ENCODE data around the gene WDR73.
"Not testable (repeated sequence)": the region's sequence is repeated elsewhere in the genome, so short reads cannot be mapped to it uniquely, and the experiment has no call there.

Gene WDR73

DNA sequence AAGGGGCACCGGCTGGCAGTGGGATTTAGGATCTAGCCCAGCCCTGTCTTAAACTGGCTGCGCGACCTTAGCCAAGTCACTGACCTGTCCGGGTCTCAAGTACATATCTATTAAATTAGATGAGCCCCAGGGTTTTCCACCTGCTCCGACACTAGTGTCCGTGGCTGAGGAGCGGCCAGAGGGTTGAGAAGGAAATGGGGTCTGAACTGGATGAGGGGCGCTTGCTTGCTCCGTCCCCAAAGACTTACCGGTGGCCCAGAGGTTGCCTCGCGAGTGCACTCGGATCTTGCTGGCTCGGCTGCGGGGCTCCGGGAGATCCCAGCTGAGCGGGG, 3.6 kb upstream of the WDR73 start:
- no peak for DNase-seq

- no peak for DNase-seq
These were observed 2.9 kb upstream of the WDR73 start for GRCh38 chr15:84656972-84657371.

GRCh38 chr15:84654689-84655453, 788 bp upstream of the WDR73 start:
- peak; percentile 71 to 76 for DNase-seq

DNA sequence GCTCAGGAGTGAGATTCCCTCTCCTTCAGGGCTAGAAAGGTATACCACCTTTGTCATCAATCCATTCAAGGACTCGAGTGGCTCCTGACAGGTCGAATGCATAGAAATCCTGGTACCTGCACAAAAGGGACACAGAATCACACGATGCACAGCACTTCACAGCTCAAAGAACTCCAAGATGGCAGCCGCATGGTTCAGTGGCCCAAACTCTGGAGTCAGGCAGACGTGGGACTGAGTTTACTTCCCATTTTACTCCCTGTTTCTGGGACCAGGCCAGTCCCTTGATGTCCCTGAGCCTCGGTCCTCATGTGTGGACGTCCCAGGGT, 536 bp downstream of the WDR73 start:
- DNase-seq: no peak

DNA sequence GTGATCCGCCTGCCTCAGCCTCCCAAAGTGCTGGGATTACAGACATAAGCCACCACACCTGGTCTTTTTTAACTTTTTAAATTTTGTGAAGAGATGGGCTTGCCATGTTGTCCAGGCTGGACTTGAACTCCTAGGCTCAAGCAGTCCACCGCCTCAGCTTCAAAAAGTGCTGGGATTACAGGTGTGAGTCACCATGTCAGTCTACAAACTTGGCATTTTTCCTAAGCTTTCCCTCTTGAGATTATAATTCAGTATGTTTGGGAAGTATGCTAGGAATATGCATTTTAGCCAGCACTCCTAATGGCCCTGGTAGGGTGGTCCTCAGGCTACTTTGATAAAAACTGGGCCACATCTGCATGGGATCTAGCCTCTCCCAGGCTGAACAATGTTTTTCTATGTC, 4.4 kb downstream of the WDR73 start:
- no peak for DNase-seq

DNA sequence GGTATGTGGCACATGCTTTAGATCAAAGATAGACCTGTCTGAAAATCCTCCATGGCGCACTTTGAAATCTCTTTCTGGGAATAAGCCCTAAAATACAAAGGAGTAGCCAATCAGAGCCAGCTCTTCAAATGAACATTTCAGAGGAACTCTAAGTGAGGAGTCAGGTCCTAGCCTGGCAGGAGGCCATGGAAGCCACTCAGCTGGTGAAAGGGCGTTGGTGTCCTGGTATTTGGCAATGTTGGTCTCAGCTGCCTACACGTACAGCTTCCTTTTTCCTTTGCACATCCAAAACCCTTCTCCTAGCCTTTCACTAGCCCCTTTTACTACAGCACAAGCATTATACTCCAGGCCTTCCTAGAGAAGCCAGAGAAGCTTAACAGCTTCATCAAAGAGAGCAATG, 5.5 kb downstream of the WDR73 start:
- DNase-seq: peak; percentile 93 to 95

GRCh38 chr15:84647726-84648125, 6.4 kb downstream of the WDR73 start:
- DNase-seq: peak in 1 of 2 donors; percentile 27

GRCh38 chr15:84645997-84646396, 8.1 kb downstream of the WDR73 start:
- DNase-seq: no peak

DNA sequence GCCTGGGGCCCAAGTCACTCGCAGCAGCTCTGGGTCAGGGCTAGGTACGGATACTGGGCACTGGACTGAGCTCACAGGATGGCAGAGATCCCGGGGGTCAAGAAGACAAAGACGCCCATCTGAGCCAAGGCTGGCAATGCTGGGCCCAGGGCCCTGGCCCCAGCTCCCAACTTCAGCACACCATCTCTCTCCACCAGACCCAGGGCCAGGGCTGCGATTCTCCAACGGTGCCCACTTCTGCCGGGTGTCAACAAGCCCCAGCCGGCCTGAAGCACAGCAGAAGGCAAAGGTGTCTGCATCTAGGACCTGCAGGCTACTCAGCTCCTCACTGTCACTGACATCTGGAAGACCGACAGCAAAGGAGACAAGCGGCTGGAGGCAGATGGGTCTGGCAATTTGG, 8.6 kb downstream of the WDR73 start:
- DNase-seq: no peak

GRCh38 chr15:84643838-84644237, 10.2 kb downstream of the WDR73 start:
- DNase-seq: no peak

- DNase-seq: not testable (repeated sequence)
These were observed 11.4 kb downstream of the WDR73 start for GRCh38 chr15:84642640-84643039.

- DNase-seq: not testable (repeated sequence)
These were observed 12.2 kb downstream of the WDR73 start for GRCh38 chr15:84641871-84642270.

- no peak for DNase-seq
These were observed 16.0 kb downstream of the WDR73 start for GRCh38 chr15:84638103-84638502.

GRCh38 chr15:84634228-84634837, 19.8 kb downstream of the WDR73 start:
- no peak for DNase-seq

DNA sequence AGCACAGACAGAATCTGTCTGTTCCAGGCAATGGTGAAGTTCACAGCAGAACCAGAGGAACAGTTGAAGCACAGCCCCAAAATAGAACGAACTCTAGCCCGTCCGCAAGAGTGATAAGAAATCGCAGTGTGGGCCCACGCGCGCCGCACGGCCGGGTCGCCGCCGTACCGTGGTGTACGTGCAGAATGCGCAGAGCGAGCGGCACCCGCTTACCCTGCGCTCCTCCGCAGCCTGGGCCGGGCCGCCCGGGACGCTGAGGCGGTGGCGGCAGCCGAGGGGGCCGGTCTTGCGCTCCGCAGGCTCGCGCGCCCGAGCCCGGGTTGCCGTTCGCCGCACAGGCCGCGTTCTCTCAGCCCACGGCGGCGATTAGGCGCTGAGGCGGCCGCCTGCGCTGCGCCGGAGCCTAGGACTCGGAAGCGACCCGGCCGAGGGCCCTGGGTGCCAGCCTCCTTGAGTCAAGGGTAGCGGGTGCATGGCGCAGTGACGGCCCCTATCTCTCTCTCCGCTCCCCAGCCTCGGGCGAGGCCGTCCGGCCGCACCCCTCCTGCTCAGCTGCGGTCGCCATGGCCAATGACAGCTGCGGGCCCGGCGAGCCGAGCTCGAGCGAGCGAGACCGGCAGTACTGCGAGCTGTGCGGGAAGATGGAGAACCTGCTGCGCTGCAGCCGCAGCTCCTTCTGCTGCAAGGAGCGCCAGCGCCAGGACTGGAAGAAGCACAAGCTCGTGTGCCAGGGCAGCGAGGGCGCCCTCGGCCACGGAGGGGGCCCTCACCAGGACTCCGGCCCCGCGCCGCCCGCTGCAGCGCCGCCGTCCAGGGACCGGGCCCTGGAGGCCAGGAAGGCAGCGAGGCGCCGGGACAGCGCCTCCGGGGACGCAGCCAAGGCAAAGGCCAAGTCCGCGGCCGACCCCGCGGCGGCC, 20.5 kb downstream of the WDR73 start:
- DNase-seq: peak; percentile 46 to 70

DNA sequence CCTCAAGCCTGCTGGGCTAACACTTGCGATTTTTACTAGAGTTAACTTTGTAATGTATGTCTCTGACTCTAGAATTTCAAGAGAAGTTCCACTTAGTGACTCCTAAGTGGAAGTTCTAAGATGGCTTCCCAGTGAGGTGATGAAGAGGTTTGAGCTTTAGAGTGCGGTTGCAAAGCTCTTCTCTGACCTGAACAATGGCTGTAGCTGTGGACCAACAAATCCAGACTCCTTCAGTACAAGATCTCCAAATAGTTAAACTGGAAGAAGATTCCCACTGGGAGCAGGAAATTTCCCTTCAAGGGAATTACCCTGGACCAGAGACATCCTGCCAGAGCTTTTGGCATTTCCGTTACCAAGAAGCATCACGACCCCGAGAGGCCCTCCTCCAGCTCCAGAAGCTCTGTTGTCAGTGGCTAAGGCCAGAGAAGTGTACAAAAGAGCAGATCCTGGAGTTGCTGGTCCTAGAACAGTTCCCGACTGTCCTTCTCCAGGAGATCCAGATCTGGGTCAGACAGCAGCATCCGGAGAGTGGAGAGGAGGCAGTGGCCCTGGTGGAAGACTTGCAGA, 22.3 kb downstream of the WDR73 start:
- DNase-seq: no peak

- no peak for DNase-seq
These were observed 25.1 kb downstream of the WDR73 start for GRCh38 chr15:84629033-84629432.

GRCh38 chr15:84625123-84625522, 29.0 kb downstream of the WDR73 start:
- no peak for DNase-seq

GRCh38 chr15:84624359-84624758, 29.7 kb downstream of the WDR73 start:
- DNase-seq: no peak

- DNase-seq: no peak
These were observed 32.6 kb downstream of the WDR73 start for GRCh38 chr15:84621358-84621979.

DNA sequence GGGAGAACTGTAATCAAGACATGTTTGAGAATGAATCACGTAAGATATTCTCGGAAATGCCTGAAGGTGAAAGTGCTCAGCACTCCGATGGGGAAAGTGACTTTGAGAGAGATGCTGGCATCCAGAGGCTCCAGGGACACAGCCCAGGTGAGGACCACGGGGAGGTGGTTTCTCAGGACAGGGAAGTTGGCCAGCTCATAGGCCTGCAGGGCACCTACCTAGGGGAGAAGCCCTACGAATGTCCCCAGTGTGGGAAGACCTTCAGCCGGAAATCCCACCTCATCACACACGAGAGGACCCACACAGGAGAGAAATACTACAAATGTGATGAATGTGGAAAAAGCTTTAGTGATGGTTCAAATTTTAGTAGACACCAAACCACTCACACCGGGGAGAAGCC, 33.5 kb downstream of the WDR73 start:
- DNase-seq: no peak

DNA sequence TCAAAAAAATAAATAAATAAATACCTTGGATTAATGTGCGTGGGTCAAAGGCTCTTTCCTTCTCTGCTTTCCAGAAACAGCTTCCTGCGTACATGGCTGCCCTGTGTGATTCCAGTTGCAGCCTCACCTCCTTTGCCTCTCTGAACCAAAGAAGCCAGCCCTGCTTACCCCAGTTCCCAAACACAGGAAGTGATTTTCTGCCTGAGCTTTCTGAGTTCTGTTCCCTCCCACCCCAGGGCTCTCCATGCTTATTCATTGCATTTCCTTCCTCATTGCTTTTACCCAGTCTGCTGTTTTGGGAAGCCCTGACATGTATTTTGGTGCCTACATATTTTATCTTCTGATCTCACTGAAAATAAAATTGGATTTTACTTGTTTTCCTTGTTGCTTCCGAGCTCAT, 37.8 kb downstream of the WDR73 start:
- DNase-seq: peak; percentile 81 to 82

DNA sequence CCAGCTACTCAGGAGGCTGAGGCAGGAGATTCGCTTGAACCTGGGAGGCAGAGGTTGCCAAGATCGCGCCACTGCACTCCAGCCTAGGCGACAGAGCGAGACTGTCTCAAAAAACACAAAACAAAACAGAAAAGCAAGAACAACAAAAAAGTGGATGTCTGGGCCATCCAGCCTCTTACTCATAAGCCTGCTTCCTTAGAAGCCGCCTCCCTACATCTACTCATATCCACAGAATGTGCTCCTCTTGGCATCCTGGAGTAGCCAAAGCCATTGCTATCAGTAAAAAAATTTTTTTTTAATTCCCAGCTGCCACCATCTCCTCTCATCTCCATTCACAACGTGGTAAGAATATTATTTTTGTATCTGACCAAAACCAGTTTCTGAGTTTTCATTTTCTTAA, 42.5 kb downstream of the WDR73 start:
- no peak for DNase-seq

Measured in inflammatory macrophage (primary cell).